Activated CD4-positive, CD25-positive, alpha-beta regulatory T cell treated with anti-CD3 and anti-CD28 coated beads, Interleukin-2, amount 50 U/mL, for 24 hours (primary cell): ENCODE results near the gene EFNB3.
A peak's percentile ranks its signal among the peaks of the same experiment; 100 is the strongest.

Experiments
- ATAC-seq, 2 donors: fragments of 150-1000 bp; cut with Tn5 transposase; one replicate each; pipeline ENCODE4 v1.10.0; 2021; ENCODE audit warnings: mild to moderate bottlenecking in 1 of 2, moderate library complexity in 1 of 2

The EFNB3 gene

DNA sequence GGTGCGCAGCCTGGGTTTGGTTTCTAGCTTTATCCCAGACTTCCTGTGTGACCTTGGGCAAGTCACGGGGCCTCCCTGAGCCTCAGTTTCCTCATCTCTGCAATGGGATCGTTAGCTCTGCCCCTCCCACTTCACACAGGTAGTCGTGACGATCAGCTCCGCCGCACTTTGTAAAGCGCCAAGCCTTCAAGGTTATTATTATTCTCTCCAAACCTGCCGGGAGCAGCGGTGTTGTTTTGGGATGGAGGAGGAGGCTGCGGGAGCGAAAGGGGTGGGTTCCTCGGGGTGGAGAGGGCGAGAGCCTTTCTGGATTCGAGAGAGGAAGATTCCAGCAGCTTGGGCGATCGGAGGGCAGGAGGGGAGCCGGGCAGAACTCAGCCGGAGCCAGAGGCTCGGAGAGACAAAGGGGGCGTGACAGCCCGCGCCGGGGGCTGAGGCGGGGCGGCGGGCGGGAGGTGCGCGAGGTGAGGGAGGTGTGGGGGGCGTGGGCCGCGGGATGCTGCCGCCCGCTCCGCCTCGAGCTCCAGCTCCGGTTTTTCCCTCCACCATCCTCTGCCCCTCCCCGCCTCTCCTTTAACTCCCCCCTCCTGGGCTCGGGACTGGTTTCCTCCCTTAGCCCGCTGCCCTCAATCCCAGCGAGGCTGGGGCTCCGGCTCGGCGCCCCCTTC, at the start of gene EFNB3:
Gene EFNB3 (plus strand): TSS at position 602 of the 668 bp plus-strand sequence. CDS start 397 bp downstream, outside the sequence.
- ATAC-seq = peak in 1 of 2 donors; percentile 18

DNA sequence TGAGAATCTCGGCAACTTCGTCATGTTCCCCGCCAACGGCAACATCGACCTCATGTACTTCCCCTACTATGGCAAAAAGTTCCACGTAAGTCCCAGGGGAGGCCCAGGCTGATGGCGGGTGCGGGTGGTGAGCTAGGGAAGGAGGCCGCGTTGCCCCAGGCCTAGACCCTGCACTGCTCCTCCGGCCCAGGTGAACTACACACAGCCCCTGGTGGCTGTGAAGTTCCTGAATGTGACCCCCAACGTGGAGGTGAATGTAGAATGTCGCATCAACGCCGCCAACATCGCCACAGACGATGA, 49.5 kb upstream of the EFNB3 start:
- ATAC-seq = no peak

DNA sequence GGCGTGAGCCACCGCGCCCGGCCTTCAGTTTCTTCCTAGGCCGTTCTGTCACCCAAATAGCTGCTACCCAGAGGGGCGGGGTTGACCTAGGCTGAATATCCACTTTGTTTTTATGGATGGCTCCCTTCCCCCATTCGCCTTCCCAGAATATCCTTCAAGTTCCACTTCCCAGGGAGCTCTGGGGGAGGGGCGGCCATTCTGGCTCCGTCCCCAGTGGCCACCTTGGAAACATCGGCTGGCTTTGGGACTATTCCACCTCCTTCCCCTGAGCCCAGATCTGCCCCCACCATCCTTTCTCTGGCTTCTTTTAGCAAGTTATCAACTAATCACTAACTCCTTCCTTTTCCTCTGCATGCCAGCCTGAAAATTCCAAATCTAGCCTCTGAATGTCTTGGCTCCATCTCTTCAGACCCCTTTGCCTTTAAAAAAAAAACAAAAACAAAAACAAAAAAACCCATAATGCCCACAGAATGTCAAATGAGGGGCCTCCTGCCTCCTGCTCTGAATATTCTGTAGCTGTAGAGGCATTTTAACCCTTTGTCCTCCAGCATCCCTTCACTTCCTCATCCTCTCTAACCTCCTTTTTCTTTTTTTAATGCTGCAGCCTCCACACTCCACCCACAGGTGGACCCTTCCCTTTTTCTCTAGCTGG, 47.9 kb upstream of the EFNB3 start:
- no peak for ATAC-seq

DNA sequence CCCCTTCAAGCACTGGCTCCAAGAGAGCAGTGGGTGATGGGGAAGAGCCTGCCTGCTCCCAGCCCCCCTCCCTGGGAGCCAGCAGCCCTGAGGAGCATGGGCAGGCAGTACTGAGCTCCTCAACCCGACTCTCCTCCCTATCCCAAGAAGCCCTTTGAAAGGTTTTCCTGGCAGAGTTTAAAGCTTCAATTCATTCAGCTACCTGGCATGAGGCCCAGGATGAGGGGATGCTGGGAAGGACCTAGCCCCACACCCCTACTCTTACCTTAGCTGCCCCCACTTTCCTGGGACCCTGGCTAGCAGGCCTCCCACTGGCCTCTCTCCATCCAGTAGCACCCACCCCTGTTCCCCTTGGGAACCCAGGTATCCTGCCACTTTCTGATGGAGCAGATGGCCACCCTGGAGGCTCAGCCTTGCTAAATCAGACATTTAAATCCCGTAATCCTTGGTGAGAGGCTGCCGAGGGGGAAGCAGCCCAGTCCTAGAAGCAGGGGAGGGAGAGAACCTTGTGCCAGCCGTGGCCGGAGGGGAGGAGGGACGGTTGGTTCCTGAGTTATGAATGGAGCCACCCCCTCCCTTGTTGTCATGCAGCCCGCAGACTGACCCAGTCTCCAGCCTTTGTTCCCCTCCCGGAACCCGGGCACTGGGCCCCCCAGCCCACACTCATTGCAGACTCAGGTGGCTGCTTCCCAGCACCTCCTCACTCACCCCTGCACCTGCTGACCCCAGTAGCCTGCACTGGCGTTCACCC, 37.2 kb upstream of the EFNB3 start:
- no peak for ATAC-seq

DNA sequence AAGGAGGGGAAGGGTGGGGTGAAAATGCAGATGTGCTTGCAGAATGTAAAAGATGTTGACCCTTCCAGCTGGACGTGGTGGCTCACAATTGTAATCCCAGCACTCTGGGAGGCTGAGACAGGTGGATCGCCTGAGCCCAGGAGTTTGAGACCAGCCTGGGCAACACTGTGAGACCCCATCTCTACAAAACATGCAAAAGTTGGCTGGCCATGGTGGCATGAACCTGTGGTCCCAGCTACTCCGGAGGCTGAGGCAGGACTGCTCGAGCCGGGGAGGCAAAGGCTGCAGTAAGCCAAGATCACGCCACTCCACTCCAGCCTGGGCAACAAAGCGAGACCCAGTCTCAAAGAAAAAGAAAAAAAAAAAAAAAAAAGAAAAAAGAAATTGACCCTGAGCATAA, 36.5 kb upstream of the EFNB3 start:
- ATAC-seq = no peak

- no peak for ATAC-seq
Observed at GRCh38 chr17:7673239-7673638, 31.8 kb upstream of the EFNB3 start.

DNA sequence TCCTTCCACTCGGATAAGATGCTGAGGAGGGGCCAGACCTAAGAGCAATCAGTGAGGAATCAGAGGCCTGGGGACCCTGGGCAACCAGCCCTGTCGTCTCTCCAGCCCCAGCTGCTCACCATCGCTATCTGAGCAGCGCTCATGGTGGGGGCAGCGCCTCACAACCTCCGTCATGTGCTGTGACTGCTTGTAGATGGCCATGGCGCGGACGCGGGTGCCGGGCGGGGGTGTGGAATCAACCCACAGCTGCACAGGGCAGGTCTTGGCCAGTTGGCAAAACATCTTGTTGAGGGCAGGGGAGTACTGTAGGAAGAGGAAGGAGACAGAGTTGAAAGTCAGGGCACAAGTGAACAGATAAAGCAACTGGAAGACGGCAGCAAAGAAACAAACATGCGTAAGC, 30.1 kb upstream of the EFNB3 start:
- no peak for ATAC-seq

DNA sequence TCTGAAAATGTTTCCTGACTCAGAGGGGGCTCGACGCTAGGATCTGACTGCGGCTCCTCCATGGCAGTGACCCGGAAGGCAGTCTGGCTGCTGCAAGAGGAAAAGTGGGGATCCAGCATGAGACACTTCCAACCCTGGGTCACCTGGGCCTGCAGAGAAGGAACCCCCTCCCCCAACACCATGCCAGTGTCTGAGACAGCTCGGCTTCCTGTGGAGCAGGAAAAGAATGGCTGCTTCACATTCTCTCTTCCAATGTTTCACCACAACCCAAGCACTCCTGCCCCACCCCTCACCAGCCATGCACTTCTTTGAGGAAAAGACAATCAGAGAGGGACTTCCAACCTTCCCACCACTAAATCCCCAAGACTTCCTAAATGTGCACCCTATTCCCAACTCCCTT, 28.5 kb upstream of the EFNB3 start:
- no peak for ATAC-seq

- no peak for ATAC-seq
Observed at GRCh38 chr17:7677388-7678067, 27.5 kb upstream of the EFNB3 start.

DNA sequence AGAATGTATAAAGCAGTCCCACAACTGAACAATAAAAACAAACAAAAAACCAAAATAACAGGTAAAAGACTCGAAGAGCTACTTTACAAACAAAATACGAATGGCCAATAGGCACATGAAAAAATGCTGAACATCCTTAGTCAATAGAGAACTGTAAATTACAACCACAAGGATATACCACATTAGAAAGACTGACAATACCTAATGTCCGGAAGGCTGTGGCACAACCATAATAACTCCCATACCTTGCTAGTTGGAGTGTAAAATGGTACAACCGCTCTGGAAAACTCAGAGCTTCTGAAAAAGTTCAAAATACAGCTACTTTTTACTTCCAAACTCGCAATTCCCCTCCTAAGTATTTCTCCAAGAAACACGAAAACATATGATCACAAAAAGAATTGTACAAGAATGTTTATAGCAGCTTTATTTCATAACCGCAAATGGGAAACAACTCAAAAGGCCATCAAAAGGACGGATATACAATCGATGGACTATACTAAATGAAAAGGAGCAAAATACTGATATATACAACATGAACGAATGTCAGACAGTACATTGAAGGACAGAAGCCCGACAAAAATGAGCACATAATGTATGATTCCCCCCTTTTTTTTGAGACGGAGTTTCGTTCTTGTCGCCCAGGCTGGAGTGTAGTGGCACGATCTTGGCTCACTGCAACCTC, 20.0 kb upstream of the EFNB3 start:
- ATAC-seq = no peak

DNA sequence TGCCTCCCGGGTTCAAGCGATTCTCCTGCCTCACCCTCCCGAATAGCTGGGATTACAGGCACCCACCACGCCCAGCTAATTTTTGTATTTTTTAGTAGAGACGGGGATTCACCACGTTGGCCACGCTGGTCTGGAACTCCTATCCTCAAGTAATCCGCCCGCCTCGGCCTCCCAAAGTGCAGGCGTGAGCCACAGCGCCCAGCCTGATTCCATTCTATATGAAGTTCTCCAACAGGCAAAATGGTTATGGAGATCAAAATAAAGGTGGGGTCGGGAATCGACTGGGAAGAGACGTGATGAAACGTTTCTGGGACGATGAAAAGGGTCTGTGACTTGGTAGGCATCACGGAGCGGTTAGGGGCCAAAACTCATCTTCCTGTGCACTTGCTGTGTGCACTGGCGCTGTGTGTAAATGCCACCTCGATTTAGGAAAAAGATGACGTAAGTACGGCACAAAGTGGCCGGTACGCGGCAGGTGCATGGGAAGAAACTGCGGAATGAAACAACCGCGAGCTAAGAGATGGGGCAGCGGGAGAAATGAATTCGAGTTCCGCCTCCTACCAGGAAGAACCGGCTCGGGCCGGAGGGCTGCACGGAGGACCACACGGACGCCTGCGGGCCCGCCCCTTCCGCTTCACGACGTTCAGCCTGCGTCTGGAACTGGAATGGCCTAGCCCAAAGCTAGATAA, 19.3 kb upstream of the EFNB3 start:
- peak; percentile 64 to 67 for ATAC-seq

DNA sequence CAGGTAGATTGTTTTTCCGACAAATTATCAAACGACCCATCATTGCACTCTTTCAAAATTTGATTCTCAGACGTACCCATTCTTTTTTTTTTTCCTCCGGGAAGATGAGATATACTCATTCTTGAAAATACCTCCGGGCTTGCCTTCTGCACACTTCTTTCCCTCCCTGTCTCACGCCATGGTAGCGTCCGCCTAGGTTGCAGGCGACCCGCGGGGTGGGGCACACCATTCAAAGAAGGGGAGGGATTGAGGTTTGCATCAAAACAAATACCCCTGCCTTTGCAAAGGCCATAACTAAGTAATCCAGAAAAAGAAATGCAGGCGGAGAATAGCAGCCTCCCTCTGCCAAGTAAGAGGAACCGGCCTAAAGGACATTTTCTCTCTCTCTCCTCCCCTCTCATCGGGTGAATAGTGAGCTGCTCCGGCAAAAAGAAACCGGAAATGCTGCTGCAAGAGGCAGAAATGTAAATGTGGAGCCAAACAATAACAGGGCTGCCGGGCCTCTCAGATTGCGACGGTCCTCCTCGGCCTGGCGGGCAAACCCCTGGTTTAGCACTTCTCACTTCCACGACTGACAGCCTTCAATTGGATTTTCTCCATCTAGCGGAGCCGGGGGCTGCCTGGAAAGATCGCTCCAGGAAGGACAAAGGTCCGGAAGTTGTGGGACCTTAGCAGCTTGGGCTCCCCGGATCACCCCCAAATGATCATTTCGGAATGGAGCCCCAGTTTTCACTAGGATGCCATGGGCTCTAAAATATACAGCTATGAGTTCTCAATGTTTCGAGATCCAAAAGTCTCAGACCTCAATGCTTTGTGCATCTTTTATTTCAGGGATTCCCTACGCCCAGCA, 18.6 kb upstream of the EFNB3 start:
- peak; percentile 37 to 42 for ATAC-seq

DNA sequence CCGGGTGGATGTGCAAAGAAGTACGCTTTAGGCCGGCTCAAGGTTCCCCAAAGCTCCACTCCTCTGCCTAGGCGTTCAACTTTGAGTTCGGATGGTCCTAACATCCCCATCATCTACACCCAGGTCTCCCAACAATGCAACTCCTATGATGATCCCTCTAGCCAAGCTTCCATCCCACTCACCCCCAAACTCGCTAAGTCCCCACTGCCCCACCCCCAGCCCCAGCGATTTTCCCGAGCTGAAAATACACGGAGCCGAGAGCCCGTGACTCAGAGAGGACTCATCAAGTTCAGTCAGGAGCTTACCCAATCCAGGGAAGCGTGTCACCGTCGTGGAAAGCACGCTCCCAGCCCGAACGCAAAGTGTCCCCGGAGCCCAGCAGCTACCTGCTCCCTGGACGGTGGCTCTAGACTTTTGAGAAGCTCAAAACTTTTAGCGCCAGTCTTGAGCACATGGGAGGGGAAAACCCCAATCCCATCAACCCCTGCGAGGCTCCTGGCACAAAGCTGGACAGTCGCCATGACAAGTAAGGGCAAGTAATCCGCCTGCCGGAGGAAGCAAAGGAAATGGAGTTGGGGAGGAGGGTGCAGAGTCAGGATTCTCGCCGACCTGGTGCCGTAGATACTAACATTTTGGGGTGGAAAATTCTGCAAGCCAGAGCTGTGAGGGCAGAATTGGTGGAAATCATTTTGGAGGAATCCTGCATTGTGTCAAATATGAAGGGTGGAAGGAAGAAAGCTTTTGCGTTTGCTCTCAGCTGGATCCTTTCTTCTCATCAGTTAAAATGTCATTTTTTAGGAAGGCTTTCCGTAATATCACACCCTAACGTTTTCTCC, 17.7 kb upstream of the EFNB3 start, which contains the start of gene TP53:
Gene TP53 (minus strand): TSS at position 419 of the 836 bp plus-strand sequence. CDS start 10,896 bp downstream, outside the sequence.
- ATAC-seq = peak; percentile 50 to 58

DNA sequence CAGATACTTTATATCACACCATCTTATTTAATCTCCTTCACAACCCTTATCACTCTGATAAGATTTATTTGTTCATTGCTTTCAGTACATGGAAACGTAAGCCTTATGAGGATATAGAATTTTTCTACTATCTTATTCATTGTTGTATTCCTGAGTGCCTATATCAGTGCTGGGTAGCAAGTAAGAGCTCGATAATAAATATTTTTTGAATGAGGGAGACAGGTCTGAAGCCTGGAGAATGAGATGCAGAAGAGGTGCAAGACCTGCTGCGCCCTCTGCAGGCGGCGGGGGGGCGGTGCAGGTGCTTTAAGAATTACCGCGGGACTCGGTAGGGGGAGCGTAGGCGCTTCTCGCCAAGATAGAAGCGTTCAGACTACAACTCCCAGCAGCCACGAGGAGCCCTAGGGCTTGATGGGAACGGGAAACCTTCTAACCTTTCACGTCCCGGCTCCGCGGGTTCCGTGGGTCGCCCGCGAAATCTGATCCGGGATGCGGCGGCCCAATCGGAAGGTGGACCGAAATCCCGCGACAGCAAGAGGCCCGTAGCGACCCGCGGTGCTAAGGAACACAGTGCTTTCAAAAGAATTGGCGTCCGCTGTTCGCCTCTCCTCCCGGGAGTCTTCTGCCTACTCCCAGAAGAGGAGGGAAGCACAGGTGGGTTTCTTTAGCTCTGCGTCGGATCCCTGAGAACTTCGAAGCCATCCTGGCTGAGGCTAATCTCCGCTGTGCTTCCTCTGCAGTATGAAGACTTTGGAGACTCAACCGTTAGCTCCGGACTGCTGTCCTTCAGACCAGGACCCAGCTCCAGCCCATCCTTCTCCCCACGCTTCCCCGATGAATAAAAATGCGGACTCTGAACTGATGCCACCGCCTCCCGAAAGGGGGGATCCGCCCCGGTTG, 16.8 kb upstream of the EFNB3 start, which contains the start of gene WRAP53:
Gene WRAP53 (plus strand): TSS at position 570 of the 900 bp plus-strand sequence. CDS start 172 bp downstream, at position 742.
- peak; percentile 81 to 86 for ATAC-seq

GRCh38 chr17:7688808-7689316, 16.1 kb upstream of the EFNB3 start:
- ATAC-seq = no peak

DNA sequence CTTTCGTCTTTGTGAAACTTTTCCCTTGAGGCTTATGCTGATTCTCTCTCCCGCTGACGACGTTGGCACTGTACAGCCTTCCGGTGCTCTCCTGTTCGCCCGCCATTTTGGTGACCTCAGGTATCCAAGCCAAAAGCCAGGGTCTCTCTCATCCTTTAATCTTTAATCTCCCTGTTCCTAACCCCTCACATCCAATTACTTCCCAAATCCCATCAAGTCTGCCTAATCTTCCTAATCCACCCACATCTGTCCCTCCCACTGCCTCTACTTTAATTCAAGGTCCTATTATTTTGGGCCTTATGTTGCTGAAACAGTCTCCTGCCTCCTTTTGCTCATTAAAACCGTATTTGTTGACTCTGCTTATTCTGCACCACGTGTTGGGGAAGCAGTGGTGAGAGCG, 9.4 kb upstream of the EFNB3 start:
- no peak for ATAC-seq

DNA sequence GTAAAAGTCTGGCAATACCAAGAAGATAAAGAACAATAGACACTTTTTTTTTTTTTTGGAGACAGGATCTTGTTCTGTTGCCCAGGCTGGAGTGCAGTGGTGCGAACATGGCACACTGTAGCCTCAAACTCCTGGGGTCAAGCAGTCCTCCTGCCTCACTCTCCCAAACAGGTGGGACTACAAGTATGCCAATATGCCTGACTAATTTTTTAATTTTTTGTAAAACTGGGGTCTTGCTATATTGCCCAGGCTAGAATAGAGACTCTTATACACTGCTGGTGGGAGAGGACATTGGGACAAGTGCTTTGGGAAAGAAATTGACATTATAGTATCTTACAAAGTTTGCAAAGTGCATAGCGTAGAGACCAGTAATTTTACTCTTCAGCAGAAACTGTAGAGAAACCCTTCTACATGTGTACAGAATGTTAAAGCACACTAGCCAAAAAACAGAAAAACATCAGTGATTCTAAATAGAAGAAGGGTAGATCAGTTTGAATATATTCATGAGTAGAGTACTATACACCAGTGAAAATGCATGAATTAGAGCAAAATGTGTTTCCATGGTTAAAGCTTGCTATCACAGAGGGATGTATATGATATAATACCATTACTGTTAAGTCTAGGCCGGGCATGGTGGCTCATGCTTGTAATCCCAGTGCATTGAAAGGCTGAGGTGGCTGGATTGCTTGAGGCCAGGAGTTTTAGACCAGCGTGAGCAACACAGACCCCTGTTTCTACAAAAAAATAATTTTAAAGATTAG, 7.0 kb upstream of the EFNB3 start:
- no peak for ATAC-seq

- ATAC-seq = no peak
Observed at GRCh38 chr17:7700510-7700909, 4.5 kb upstream of the EFNB3 start.
